ENCODE measurements around the gene EHBP1. TPM values are rescaled to one million over a fixed set of nuclear protein-coding genes. Genes with fewer than 3 reads are reported as not detected.

EHBP1 gene
- total RNA-seq, 4 donors from 2014 or later: 11.1 to 19.0 (median 15.4) TPM

DNA sequence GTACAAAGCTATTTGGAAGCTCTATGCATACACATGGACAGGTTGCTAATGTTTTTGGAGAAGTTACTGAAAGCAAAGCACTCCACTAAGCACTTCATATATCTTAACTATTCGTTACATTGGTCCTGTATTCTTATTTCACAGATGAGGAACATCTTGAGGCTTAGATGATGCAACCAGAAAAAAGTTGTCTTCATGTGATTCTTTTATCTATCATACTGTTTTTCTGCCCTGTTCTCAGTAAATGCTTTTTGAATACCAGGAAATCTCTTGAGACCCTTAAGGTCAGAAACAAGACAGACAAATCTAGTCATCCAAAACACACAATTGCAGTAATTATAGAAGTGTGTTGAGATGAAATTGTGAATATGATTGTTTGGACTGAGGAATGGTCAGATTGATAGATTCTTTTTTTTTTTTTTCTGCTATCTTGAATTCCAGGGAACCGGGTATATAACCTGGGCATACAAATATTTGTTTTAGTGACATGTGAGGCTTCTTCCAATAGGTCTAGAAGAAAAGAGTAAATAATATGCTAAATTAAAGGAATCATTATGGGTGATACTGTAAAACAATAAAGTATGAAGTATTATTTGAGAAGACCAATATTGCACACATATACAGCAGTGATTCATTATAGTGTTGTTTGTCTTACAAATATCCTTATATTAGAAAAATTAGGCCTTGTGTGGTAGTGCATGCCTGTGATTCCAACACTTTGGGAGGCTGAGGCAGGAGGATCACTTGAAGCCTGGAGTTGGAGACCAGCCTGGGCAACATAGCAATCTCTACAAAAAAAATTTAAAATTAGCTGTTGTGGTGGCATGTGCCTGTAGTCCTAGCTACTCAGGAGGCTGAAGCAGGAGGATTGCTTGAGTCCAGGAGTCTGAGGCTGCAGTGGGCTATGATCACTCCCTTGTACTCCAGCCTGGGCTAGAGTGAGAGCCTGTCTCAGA lies 33.7 kb downstream of the EHBP1 start:
- no peaks in the 10 kb centered on the region for H3K27me3 ChIP-seq
- in situ Hi-C loops (cut with MboI; ENCODE audit: low sequenced_read_pairs in 4 of 4) (no loop called here), intact Hi-C loops (cut with DNase I; ENCODE audit: low total_unique reads) (no loop called here)
- no peaks in the 10 kb centered on the region for H3K9me3 ChIP-seq
- DNase-seq (no peak), ATAC-seq (no peak)
- H3K36me3 ChIP-seq: no peaks in the 10 kb centered on the region
- TF ChIP-seq, protein P1, sequence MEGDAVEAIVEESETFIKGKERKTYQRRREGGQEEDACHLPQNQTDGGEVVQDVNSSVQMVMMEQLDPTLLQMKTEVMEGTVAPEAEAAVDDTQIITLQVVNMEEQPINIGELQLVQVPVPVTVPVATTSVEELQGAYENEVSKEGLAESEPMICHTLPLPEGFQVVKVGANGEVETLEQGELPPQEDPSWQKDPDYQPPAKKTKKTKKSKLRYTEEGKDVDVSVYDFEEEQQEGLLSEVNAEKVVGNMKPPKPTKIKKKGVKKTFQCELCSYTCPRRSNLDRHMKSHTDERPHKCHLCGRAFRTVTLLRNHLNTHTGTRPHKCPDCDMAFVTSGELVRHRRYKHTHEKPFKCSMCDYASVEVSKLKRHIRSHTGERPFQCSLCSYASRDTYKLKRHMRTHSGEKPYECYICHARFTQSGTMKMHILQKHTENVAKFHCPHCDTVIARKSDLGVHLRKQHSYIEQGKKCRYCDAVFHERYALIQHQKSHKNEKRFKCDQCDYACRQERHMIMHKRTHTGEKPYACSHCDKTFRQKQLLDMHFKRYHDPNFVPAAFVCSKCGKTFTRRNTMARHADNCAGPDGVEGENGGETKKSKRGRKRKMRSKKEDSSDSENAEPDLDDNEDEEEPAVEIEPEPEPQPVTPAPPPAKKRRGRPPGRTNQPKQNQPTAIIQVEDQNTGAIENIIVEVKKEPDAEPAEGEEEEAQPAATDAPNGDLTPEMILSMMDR (IDR thresholded peaks at IDR 0.05 in 4 of 5, conservative IDR thresholded peaks at IDR 0.05 in 1 of 5): no peak
- TF ChIP-seq POLR2A (IDR thresholded peaks at IDR 0.05): no peak
- no peak overlapping the region for H3K4me3 ChIP-seq
- no peaks in the 10 kb centered on the region for H3K4me1 ChIP-seq
- H3K27ac ChIP-seq: no peak overlapping the region

DNA sequence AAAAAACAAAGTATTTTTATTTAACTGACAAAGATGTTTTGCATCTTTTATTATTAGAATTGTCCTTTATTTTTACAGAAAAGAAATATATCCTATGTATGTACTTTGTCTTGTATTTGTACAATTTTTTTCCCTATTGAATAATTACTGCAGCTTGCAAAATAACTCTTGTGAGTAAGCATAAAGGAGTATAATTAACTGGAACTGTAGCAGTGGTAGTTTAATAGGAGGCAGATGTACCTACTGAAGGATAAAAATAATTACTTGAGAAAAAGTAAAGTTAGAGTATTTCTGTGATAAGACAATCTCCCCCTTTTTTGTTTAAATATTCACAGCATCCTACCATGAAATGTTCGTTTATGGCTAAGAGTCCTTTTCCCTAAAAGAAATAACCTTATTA lies 34.7 kb downstream of the EHBP1 start:
- H3K36me3 ChIP-seq: no peaks in the 10 kb centered on the region

DNA sequence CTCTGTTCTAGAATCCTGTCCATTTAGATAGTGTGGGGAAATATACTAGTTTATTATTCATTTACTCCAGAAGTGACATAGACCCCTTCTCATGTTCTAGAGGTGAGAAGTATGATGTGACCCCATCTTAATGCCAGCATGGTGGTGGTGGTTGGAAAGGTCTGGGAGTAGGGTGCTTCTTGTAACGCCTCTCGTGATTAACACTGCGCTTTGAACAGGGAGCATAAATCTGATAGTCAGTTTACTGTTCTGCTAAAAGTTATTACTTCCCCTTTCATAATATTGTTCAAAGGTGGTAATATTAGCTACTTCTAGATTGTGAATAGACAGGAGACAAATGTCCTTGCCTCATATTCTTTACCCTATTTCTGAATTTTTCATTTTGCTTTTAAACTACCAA lies 35.6 kb downstream of the EHBP1 start:
- no peak for DNase-seq
- in situ Hi-C loops (cut with MboI; ENCODE audit: low sequenced_read_pairs in 4 of 4): no loop called here
- Histone ChIP-seq H3K27ac (no peak overlapping the region), H3K4me3 (no peak overlapping the region), H3K9me3 (no peaks in the 10 kb centered on the region), H3K36me3 (no peaks in the 10 kb centered on the region), H3K27me3 (no peaks in the 10 kb centered on the region), H3K4me1 (no peaks in the 10 kb centered on the region)
- ATAC-seq: no peak
- intact Hi-C loops (cut with DNase I; ENCODE audit: low total_unique reads): no loop called here
- no peak for TF ChIP-seq POLR2A (IDR thresholded peaks at IDR 0.05)
- TF ChIP-seq, protein P1 (IDR thresholded peaks at IDR 0.05 in 4 of 5, conservative IDR thresholded peaks at IDR 0.05 in 1 of 5): no peak

More for the DNA sequence above, 34.7 kb downstream of the EHBP1 start:
- TF ChIP-seq POLR2A (IDR thresholded peaks at IDR 0.05): no peak
- TF ChIP-seq, protein P1 (IDR thresholded peaks at IDR 0.05 in 4 of 5, conservative IDR thresholded peaks at IDR 0.05 in 1 of 5): no peak
- in situ Hi-C loops (cut with MboI; ENCODE audit: low sequenced_read_pairs in 4 of 4): no loop called here
- Histone ChIP-seq H3K4me1 (no peaks in the 10 kb centered on the region), H3K9me3 (no peaks in the 10 kb centered on the region), H3K4me3 (no peak overlapping the region), H3K27me3 (no peaks in the 10 kb centered on the region), H3K27ac (no peak overlapping the region)
- intact Hi-C loops (cut with DNase I; ENCODE audit: low total_unique reads): no loop called here
- no peak for DNase-seq
- no peak for ATAC-seq

DNA sequence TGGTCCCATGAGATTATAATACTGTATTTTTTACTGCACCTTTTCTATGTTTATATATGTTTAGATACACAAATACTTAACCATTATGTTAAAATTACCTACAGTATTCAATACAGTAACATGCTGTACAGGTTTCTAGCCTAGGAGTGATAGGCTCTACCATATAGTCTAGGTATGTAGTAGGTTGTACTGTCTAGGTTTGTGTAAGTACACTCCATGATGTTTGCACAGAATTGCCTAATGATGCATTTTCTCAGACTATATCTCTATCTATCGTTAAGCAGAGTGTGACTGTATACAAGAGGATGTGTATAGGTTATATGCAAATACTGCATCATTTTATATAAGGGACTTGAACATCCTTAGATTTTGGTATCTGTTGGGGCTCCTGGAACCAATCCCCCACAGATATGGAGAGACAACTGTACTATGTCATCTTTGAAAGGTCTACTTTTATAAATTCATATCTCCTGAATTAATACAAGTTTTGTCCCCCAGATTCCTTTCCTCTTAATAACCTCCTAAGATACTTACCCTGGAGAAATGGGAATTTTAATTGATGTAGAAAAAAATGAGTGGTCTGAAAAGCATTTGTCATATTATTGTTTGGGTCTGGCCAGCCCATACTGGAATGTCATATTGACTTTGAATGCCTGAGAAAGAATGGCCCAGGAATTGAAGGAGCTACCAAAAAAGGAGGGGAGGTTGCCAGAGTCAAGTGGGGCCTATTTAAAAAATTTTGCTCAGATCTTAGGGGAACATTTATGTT lies 36.6 kb downstream of the EHBP1 start:
- in situ Hi-C loops (cut with MboI; ENCODE audit: low sequenced_read_pairs in 4 of 4): no loop called here

More for the DNA sequence above, 36.6 kb downstream of the EHBP1 start:
- Histone ChIP-seq H3K4me3 (no peak overlapping the region), H3K27ac (no peak overlapping the region), H3K9me3 (no peaks in the 10 kb centered on the region), H3K36me3 (no peaks in the 10 kb centered on the region), H3K4me1 (no peaks in the 10 kb centered on the region), H3K27me3 (no peaks in the 10 kb centered on the region)
- DNase-seq: no peak
- no peak for ATAC-seq
- intact Hi-C loops (cut with DNase I; ENCODE audit: low total_unique reads): no loop called here
- TF ChIP-seq, protein P1 (IDR thresholded peaks at IDR 0.05 in 4 of 5, conservative IDR thresholded peaks at IDR 0.05 in 1 of 5): no peak
- TF ChIP-seq POLR2A (IDR thresholded peaks at IDR 0.05): no peak

All from gastrocnemius medialis (tissue), 4 donors.